Keratinocyte (primary cell): ENCODE measurements around the gene SERGEF. TPM values are rescaled to one million over a fixed set of nuclear protein-coding genes. Genes with fewer than 3 reads are reported as not detected.
A peak's percentile ranks its signal among the peaks of the same experiment; 100 is the strongest.

Experiments
- DNase-seq: peaks from one replicate; pipeline ENCODE4 v3.0.0-alpha.2; 2011; ENCODE audit warnings: low read depth, missing footprints, low spot score
- FAIRE-seq: peaks from 2 replicates; lab custom pipeline; 2011; peaks lifted over from hg19 to GRCh38; lab: Jason Lieb, UNC
- H2AFZ ChIP-seq: 2 replicates; pipeline ENCODE4 v1.6.0; 2012; ENCODE audit warnings: low read length, control low read depth, inconsistent platforms; ENCODE audit not compliant: control insufficient read depth
- H3K27ac ChIP-seq: 2 replicates; pipeline ENCODE4 v1.5.1; 2011; ENCODE audit warnings: low read length; ENCODE audit not compliant: control insufficient read depth, insufficient read depth
- H3K27me3 ChIP-seq: 3 replicates; pipeline ENCODE4 v1.6.0; 2011; ENCODE audit warnings: low read length; ENCODE audit not compliant: control insufficient read depth, insufficient read depth; ENCODE audit errors: extremely low read depth
- H3K36me3 ChIP-seq, 2 experiments: 2 replicates in 1 of 2; 3 replicates in 1 of 2; pipeline ENCODE4 v1.5.1; 2011; ENCODE audit warnings: low read length in 2 of 2, mild to moderate bottlenecking in 1 of 2; ENCODE audit not compliant: control insufficient read depth in 2 of 2, insufficient read depth in 2 of 2; ENCODE audit errors: extremely low read depth in 1 of 2
- H3K4me1 ChIP-seq: 3 replicates; pipeline ENCODE4 v1.5.1; 2011; ENCODE audit warnings: low read length; ENCODE audit not compliant: control insufficient read depth, insufficient read depth; ENCODE audit errors: extremely low read depth
- H3K4me2 ChIP-seq: 3 replicates; pipeline ENCODE4 v1.6.0; 2011; ENCODE audit warnings: low read depth, low read length; ENCODE audit not compliant: control insufficient read depth, insufficient read depth; ENCODE audit errors: extremely low read depth
- H3K4me3 ChIP-seq, 3 experiments: fragments of 200-600 bp in 1 of 3; sonication (generic) in 1 of 3; 2 replicates in 2 of 3; 3 replicates in 1 of 3; pipeline ENCODE4 v1.5.1; 2011 to 2016; ENCODE audit warnings: low read length in 3 of 3, mild to moderate bottlenecking in 3 of 3, control low read depth in 2 of 3, inconsistent platforms in 1 of 3, low read depth in 1 of 3, mixed read lengths in 1 of 3, mixed run types in 1 of 3, moderate library complexity in 1 of 3; ENCODE audit not compliant: control insufficient read depth in 2 of 3, insufficient read depth in 2 of 3; ENCODE audit errors: extremely low read depth in 1 of 3
- H3K79me2 ChIP-seq: 2 replicates; pipeline ENCODE4 v1.6.0; 2012; ENCODE audit warnings: low read length; ENCODE audit not compliant: control insufficient read depth, insufficient read depth
- H3K9ac ChIP-seq: 3 replicates; pipeline ENCODE4 v1.6.0; 2011; ENCODE audit warnings: low read length; ENCODE audit not compliant: control insufficient read depth, insufficient read depth; ENCODE audit errors: extremely low read depth
- H3K9me1 ChIP-seq: 3 replicates; pipeline ENCODE4 v1.6.0; 2011; ENCODE audit warnings: low read length; ENCODE audit not compliant: control insufficient read depth, insufficient read depth; ENCODE audit errors: extremely low read depth
- H3K9me3 ChIP-seq: 2 replicates; pipeline ENCODE4 v1.5.1; 2012; ENCODE audit warnings: low read depth, low read length; ENCODE audit not compliant: control insufficient read depth
- H4K20me1 ChIP-seq: 3 replicates; pipeline ENCODE4 v1.6.0; 2011; ENCODE audit warnings: low read length; ENCODE audit not compliant: control insufficient read depth, insufficient read depth; ENCODE audit errors: extremely low read depth
- CTCF ChIP-seq, 3 experiments: IDR thresholded peaks in 1 of 3; conservative IDR thresholded peaks in 1 of 3; optimal IDR thresholded peaks in 1 of 3; 2 replicates in 2 of 3; 3 replicates in 1 of 3; pipeline versions ENCODE3 to v1.5.1; 2011; ENCODE audit warnings: low read length in 3 of 3, mild to moderate bottlenecking in 3 of 3, moderate library complexity in 2 of 3, control low read depth in 1 of 3, inconsistent platforms in 1 of 3; ENCODE audit not compliant: insufficient read depth in 2 of 3; ENCODE audit errors: extremely low read depth in 1 of 3
- EZH2 ChIP-seq: IDR thresholded peaks from one replicate; pipeline ENCODE4 v1.6.1; 2012; ENCODE audit warnings: inconsistent platforms, mild to moderate bottlenecking, low read length, moderate library complexity
- dilution Hi-C: fragments of 300-500 bp; cut with MboI; formaldehyde crosslinking; loops from one replicate; pipeline ENCODE4 v1.7.0; 2020; ENCODE audit warnings: low sequenced_read_pairs; ENCODE audit not compliant: extremely low pct_ligation_motif_present
- polyA plus RNA-seq, 5 experiments: library from polyadenylated mRNA; depleted of rRNA in 3 of 5; stranded (reverse) in 3 of 5; stranded (forward) in 1 of 5; unstranded in 1 of 5; fragments of >200 nt; gene quantifications; 1 replicate in 1 of 5; 2 replicates in 3 of 5; 3 replicates in 1 of 5; pipeline versions ENCODE4 v1.2.1 to v1.2.3, GENCODE V29; 2011 to 2012; ENCODE audit warnings: missing spikeins in 2 of 5, low read depth in 1 of 5, low replicate concordance in 1 of 5

Gene SERGEF
- polyA plus RNA-seq, 1 donor (not counting 4 experiments of a cell fraction or from before 2014, with no cell fraction given) = 15.6 TPM

GRCh38 chr11:17782145-17782544 lies 230.7 kb downstream of the SERGEF start:
- Histone ChIP-seq H4K20me1 (no peaks in the 10 kb centered on the region), H3K79me2 (no peaks in the 10 kb centered on the region), H3K4me3 (no peak overlapping the region), H3K27me3 (peaks cover 21% of the 10 kb centered on the region), H3K9ac (no peak overlapping the region), H3K4me1 (peaks cover 10% of the 10 kb centered on the region), H3K4me2 (no peak overlapping the region), H3K36me3 (no peaks in the 10 kb centered on the region), H3K9me1 (no peaks in the 10 kb centered on the region), H2AFZ (no peak overlapping the region), H3K27ac (no peak overlapping the region), H3K9me3 (no peaks in the 10 kb centered on the region)
- TF ChIP-seq EZH2 (no peak), CTCF (optimal IDR thresholded peaks at IDR 0.05 in 1 of 3, IDR thresholded peaks at IDR 0.05 in 1 of 3, conservative IDR thresholded peaks at IDR 0.05 in 1 of 3; ENCODE audit: extremely low read depth in 1 of 3, insufficient read depth in 2 of 3, low read length in 3 of 3) (no peak)
- DNase-seq = no peak
- dilution Hi-C loops = no loop called here
- FAIRE-seq = no peak

GRCh38 chr11:17781626-17782025 lies 231.2 kb downstream of the SERGEF start:
- dilution Hi-C loops = no loop called here
- Histone ChIP-seq H2AFZ (no peak overlapping the region), H3K9me3 (no peaks in the 10 kb centered on the region), H4K20me1 (no peaks in the 10 kb centered on the region), H3K4me3 (no peak overlapping the region), H3K36me3 (no peaks in the 10 kb centered on the region), H3K9me1 (no peaks in the 10 kb centered on the region), H3K9ac (no peak overlapping the region), H3K4me2 (peak overlapping the region; percentile 20), H3K79me2 (no peaks in the 10 kb centered on the region), H3K27me3 (peaks cover 21% of the 10 kb centered on the region), H3K4me1 (peaks cover 5% of the 10 kb centered on the region), H3K27ac (no peak overlapping the region)
- TF ChIP-seq CTCF (optimal IDR thresholded peaks at IDR 0.05 in 1 of 3, IDR thresholded peaks at IDR 0.05 in 1 of 3, conservative IDR thresholded peaks at IDR 0.05 in 1 of 3; ENCODE audit: extremely low read depth in 1 of 3, insufficient read depth in 2 of 3, low read length in 3 of 3) (no peak), EZH2 (no peak)
- no peak for FAIRE-seq
- no peak for DNase-seq
